IMR-90 (cell line): ENCODE data around the gene SRPX2. TPM values are rescaled to one million over a fixed set of nuclear protein-coding genes. Genes with fewer than 3 reads are reported as not detected.

Experiments used
- ATAC-seq: fragments of 200-7000 bp; cut with Tn5 transposase; 2 replicates; pipeline ENCODE4 v1.9.1; 2020; ENCODE audit warnings: low read depth, mild to moderate bottlenecking, moderate library complexity
- BruUV-seq: library from RNA; stranded (reverse); fragments of 400-500 nt; replicated peaks from 2 replicates; lab custom pipeline; 2021; lab: Mats Ljungman, UMichigan
- CTCF ChIA-PET: fragments of 300-600 bp; formaldehyde crosslinking; extraction: SDS; loops from one replicate; lab custom pipeline; 2021; ENCODE audit warnings: antibody characterized with exemption; lab: Yijun Ruan, JAX
- POLR2A ChIA-PET: fragments of 300-600 bp; sonication (Branson Sonifier 250); formaldehyde crosslinking; loops from one replicate; lab custom pipeline; 2022; ENCODE audit warnings: antibody characterized with exemption; ENCODE audit not compliant: unreplicated experiment; lab: Charles Lee
- DNase-seq: peaks from one replicate; pipeline ENCODE4 v3.0.0; 2013
- H2AFZ ChIP-seq: replicated peaks from 2 replicates; pipeline ENCODE3; 2013; ENCODE audit warnings: low read length, mild to moderate bottlenecking; ENCODE audit not compliant: poor library complexity
- H2AK5ac ChIP-seq: 2 replicates; pipeline ENCODE4 v1.6.1; 2013; ENCODE audit warnings: low read depth, low read length, inconsistent platforms
- H2AK9ac ChIP-seq: replicated peaks from 2 replicates; pipeline ENCODE3; 2013; ENCODE audit warnings: mild to moderate bottlenecking, low read depth, low read length, moderate library complexity; ENCODE audit not compliant: poor library complexity
- H2BK120ac ChIP-seq: 2 replicates; pipeline ENCODE4 v1.6.1; 2013; ENCODE audit warnings: low read depth, low read length, inconsistent platforms
- H2BK15ac ChIP-seq: 3 replicates; pipeline ENCODE4 v1.6.1; 2013; ENCODE audit warnings: low read depth, low read length, inconsistent platforms
- H2BK20ac ChIP-seq: 2 replicates; pipeline ENCODE4 v1.6.1; 2013; ENCODE audit warnings: low read depth, mild to moderate bottlenecking, inconsistent platforms, low read length, moderate library complexity
- H2BK5ac ChIP-seq: 2 replicates; pipeline ENCODE4 v1.6.1; 2013; ENCODE audit warnings: mild to moderate bottlenecking, low read depth, low read length, inconsistent platforms; ENCODE audit not compliant: poor library complexity, severe bottlenecking
- H3K14ac ChIP-seq: replicated peaks from 2 replicates; pipeline ENCODE4 v1.6.1; 2013; ENCODE audit warnings: low read depth, low read length, inconsistent platforms
- H3K18ac ChIP-seq: 2 replicates; pipeline ENCODE4 v1.6.1; 2013; ENCODE audit warnings: low read depth, low read length, control low read depth
- H3K23ac ChIP-seq: 2 replicates; pipeline ENCODE4 v1.6.1; 2013; ENCODE audit warnings: low read depth, low read length, inconsistent platforms
- H3K27ac ChIP-seq: 2 replicates; pipeline ENCODE4 v1.5.1; 2013; ENCODE audit warnings: mild to moderate bottlenecking, control low read depth, low read length; ENCODE audit not compliant: insufficient read depth
- H3K27me3 ChIP-seq: 2 replicates; pipeline ENCODE4 v1.6.1; 2013; ENCODE audit warnings: low read length; ENCODE audit not compliant: control insufficient read depth, insufficient read depth
- H3K36me3 ChIP-seq: 2 replicates; pipeline ENCODE4 v1.6.1; 2013; ENCODE audit warnings: low read length, mixed read lengths; ENCODE audit not compliant: control insufficient read depth, insufficient read depth
- H3K4ac ChIP-seq: 2 replicates; pipeline ENCODE4 v1.6.1; 2013; ENCODE audit warnings: low read depth, low read length, inconsistent platforms
- H3K4me1 ChIP-seq: 2 replicates; pipeline ENCODE4 v1.6.1; 2013; ENCODE audit warnings: low read length, mixed read lengths; ENCODE audit not compliant: control insufficient read depth, insufficient read depth
- H3K4me2 ChIP-seq: 2 replicates; pipeline ENCODE4 v1.6.1; 2013; ENCODE audit warnings: low read depth, mild to moderate bottlenecking, control low read depth, low read length, moderate library complexity
- H3K4me3 ChIP-seq: 2 replicates; pipeline ENCODE4 v1.5.1; 2013; ENCODE audit warnings: low read depth, mild to moderate bottlenecking, control low read depth, low read length, moderate library complexity; ENCODE audit not compliant: insufficient read depth
- H3K56ac ChIP-seq: 2 replicates; pipeline ENCODE4 v1.6.1; 2013; ENCODE audit warnings: low read length, inconsistent platforms; ENCODE audit not compliant: insufficient read depth; ENCODE audit errors: extremely low read depth
- H3K79me1 ChIP-seq, 2 experiments: 2 replicates each; pipeline ENCODE4 v1.6.1; 2013; ENCODE audit warnings: low read length in 2 of 2, inconsistent platforms in 1 of 2, low read depth in 1 of 2
- H3K9ac ChIP-seq: 2 replicates; pipeline ENCODE4 v1.6.1; 2013; ENCODE audit warnings: low read depth, low read length, control low read depth
- H3K9me1 ChIP-seq: 2 replicates; pipeline ENCODE4 v1.6.1; 2013; ENCODE audit warnings: low read length, inconsistent platforms; ENCODE audit not compliant: insufficient read depth
- H3K9me3 ChIP-seq: 2 replicates; pipeline ENCODE4 v1.6.1; 2013; ENCODE audit warnings: low read length; ENCODE audit not compliant: control insufficient read depth, insufficient read depth
- H4K20me1 ChIP-seq: 2 replicates; pipeline ENCODE4 v1.6.1; 2013; ENCODE audit warnings: low read length, inconsistent platforms; ENCODE audit not compliant: insufficient read depth
- H4K5ac ChIP-seq: 2 replicates; pipeline ENCODE4 v1.6.1; 2013; ENCODE audit warnings: mild to moderate bottlenecking, low read depth, low read length, control low read depth
- H4K8ac ChIP-seq, 2 experiments: 2 replicates each; pipeline ENCODE4 v1.6.1; 2013; ENCODE audit warnings: low read depth in 2 of 2, low read length in 2 of 2, control low read depth in 1 of 2, inconsistent platforms in 1 of 2
- H4K91ac ChIP-seq: 2 replicates; pipeline ENCODE4 v1.6.1; 2013; ENCODE audit warnings: low read depth, low read length, inconsistent platforms; ENCODE audit not compliant: insufficient read depth
- BHLHE40 ChIP-seq: fragments of 150-350 bp; IDR thresholded peaks from 2 replicates; pipeline ENCODE4 v1.6.1; 2016; ENCODE audit warnings: mild to moderate bottlenecking, low read depth, low read length
- CEBPB ChIP-seq: IDR thresholded peaks from 2 replicates; pipeline ENCODE4 v1.6.1; 2012; ENCODE audit warnings: low read depth, low read length, improper control_type of control experiment
- CTCF ChIP-seq: conservative IDR thresholded peaks from 2 replicates; pipeline ENCODE4 v1.5.1; 2012; ENCODE audit warnings: mild to moderate bottlenecking, low read depth, low read length, improper control_type of control experiment
- FOS ChIP-seq: fragments of 150-350 bp; IDR thresholded peaks from 2 replicates; pipeline ENCODE4 v1.6.1; 2016; ENCODE audit warnings: low read depth, low read length
- MAFK ChIP-seq: IDR thresholded peaks from 2 replicates; pipeline ENCODE4 v1.6.1; 2012; ENCODE audit warnings: low read depth, low read length, improper control_type of control experiment
- MAZ ChIP-seq: IDR thresholded peaks from 2 replicates; pipeline ENCODE4 v1.6.1; 2012; ENCODE audit warnings: low read depth, mild to moderate bottlenecking, low read length, improper control_type of control experiment, moderate library complexity, borderline replicate concordance
- MXI1 ChIP-seq: IDR thresholded peaks from 2 replicates; pipeline ENCODE4 v1.6.1; 2012; ENCODE audit warnings: low read depth, mild to moderate bottlenecking, low read length, moderate library complexity, borderline replicate concordance
- NFE2L2 ChIP-seq: fragments of 150-350 bp; IDR thresholded peaks from 2 replicates; pipeline ENCODE4 v1.6.1; 2016; ENCODE audit warnings: low read depth, mild to moderate bottlenecking, low read length
- POLR2A ChIP-seq: IDR thresholded peaks from 2 replicates; pipeline ENCODE4 v1.6.1; 2012; ENCODE audit warnings: mild to moderate bottlenecking, low read depth, low read length
- RCOR1 ChIP-seq: IDR thresholded peaks from 2 replicates; pipeline ENCODE4 v1.6.1; 2012; ENCODE audit warnings: mild to moderate bottlenecking, low read length, improper control_type of control experiment; ENCODE audit not compliant: insufficient replicate concordance
- RFX5 ChIP-seq: IDR thresholded peaks from 2 replicates; pipeline ENCODE4 v1.8.0; 2012; ENCODE audit warnings: low read depth, mild to moderate bottlenecking, low read length, moderate library complexity
- SMC3 ChIP-seq: fragments of 150-350 bp; IDR thresholded peaks from 2 replicates; pipeline ENCODE4 v1.6.1; 2016; ENCODE audit warnings: low read depth, mild to moderate bottlenecking, antibody characterized with exemption, low read length, moderate library complexity
- WGBS, 2 experiments: methylation state at CpG; one replicate each; pipeline versions ENCODE4 v1.1.5 to v1.1.7; 2013; ENCODE audit warnings: missing lambda C conversion rate in 2 of 2; ENCODE audit not compliant: insufficient read length in 1 of 2; ENCODE audit errors: extremely low coverage in 2 of 2; 5-methylcytosine and 5-hydroxymethylcytosine counted together
- dilution Hi-C: fragments of 300-500 bp; cut with HindIII; formaldehyde crosslinking; loops from one replicate; pipeline ENCODE4 v1.14.3; 2018; ENCODE audit warnings: low sequenced_read_pairs; ENCODE audit not compliant: unreplicated experiment
- in situ Hi-C: fragments of 300-500 bp; cut with MboI; formaldehyde crosslinking; loops from 3 replicates; pipeline ENCODE4 v1.14.3; 2019; ENCODE audit warnings: low sequenced_read_pairs, inconsistent platforms, mixed read lengths
- intact Hi-C: fragments of 100-400 bp; cut with micrococcal nuclease; formaldehyde crosslinking; loops from 2 replicates; pipeline ENCODE4 v1.10.0; 2022
- polyA plus RNA-seq, 3 experiments: library from polyadenylated mRNA; depleted of rRNA; stranded (reverse); fragments of >200 nt; gene quantifications; 2 replicates each; pipeline ENCODE4 v1.2.3, GENCODE V29; 2012; ENCODE audit warnings: low replicate concordance in 1 of 3
- total RNA-seq: library from RNA; depleted of rRNA; stranded (reverse); fragments of >200 nt; gene quantifications from 2 replicates; pipeline ENCODE4 v1.2.3, GENCODE V29; 2012
- TF ChIP-seq, protein P1 (sequence below): fragments of 150-350 bp; IDR thresholded peaks from 2 replicates; pipeline ENCODE4 v1.6.1; 2017; ENCODE audit warnings: mild to moderate bottlenecking, antibody characterized with exemption, low read length, low read depth

Gene SRPX2
- total and polyA plus RNA-seq, 2 of the 4 experiments (the other 2 are of a cell fraction): 20.6 to 43.1 TPM

DNA sequence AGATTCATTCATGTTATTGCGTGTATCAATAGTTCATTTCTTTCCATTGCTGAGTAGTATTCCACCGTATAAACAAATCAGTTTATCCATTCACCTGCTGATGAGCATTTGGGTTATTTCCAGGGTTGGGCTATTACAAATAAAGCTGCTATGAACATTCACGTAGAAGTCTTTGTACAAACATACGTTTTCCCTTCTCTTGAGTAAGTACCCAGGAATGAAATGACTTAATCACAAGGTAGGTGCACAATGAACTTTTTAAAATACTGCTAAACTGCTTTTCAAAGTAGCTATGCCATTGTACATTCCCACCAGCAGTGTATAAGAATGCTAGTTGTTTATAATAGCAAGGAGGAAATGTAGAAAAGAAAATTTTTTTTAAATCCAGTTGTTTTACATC is 52.0 kb downstream of the SRPX2 start:
- no peak overlapping the region for H2AK9ac ChIP-seq
- no peak overlapping the region for H3K4me2 ChIP-seq
- no peak overlapping the region for H2AFZ ChIP-seq
- no peaks in the 10 kb centered on the region; the same call in 1 of the 2 replicates for H3K9me1 ChIP-seq
- in situ Hi-C loops (no loop called here), dilution Hi-C loops (no loop called here), intact Hi-C loops (no loop called here)
- H4K20me1 ChIP-seq: no peaks in the 10 kb centered on the region
- no peaks in the 10 kb centered on the region for H3K9me3 ChIP-seq
- H2BK20ac ChIP-seq: no peak overlapping the region
- no CpG with 5 or more reads among the region's 4 CpGs for WGBS, 2 experiments
- no peak overlapping the region for H3K4ac ChIP-seq
- no peak overlapping the region for H2BK120ac ChIP-seq
- ChIA-PET POLR2A (no interaction called here), CTCF (no interaction called here)
- TF ChIP-seq CTCF: no peak
- no peak for TF ChIP-seq MAFK
- TF ChIP-seq MXI1: no peak
- TF ChIP-seq BHLHE40: no peak
- no peak for TF ChIP-seq RFX5
- TF ChIP-seq NFE2L2: no peak
- no peak for TF ChIP-seq SMC3
- TF ChIP-seq FOS: no peak
- no peak for TF ChIP-seq MAZ
- TF ChIP-seq, protein P1, sequence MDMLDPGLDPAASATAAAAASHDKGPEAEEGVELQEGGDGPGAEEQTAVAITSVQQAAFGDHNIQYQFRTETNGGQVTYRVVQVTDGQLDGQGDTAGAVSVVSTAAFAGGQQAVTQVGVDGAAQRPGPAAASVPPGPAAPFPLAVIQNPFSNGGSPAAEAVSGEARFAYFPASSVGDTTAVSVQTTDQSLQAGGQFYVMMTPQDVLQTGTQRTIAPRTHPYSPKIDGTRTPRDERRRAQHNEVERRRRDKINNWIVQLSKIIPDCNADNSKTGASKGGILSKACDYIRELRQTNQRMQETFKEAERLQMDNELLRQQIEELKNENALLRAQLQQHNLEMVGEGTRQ: no peak
- TF ChIP-seq POLR2A: no peak
- no peak for TF ChIP-seq CEBPB
- no peak for TF ChIP-seq RCOR1
- H3K36me3 ChIP-seq: no peaks in the 10 kb centered on the region
- peaks cover 2% of the 10 kb centered on the region for H3K27me3 ChIP-seq
- H2BK15ac ChIP-seq: no peak overlapping the region
- ATAC-seq (no peak), DNase-seq (peak; percentile 43)
- no peak overlapping the region for H3K27ac ChIP-seq
- no peak overlapping the region for H2BK5ac ChIP-seq
- no TSS peak for BruUV-seq
- H4K91ac ChIP-seq: no peak overlapping the region
- H3K79me1 ChIP-seq: no peaks in the 10 kb centered on the region
- no peak overlapping the region for H3K4me3 ChIP-seq
- H3K18ac ChIP-seq: no peak overlapping the region
- no peak overlapping the region for H2AK5ac ChIP-seq
- H3K23ac ChIP-seq: no peak overlapping the region
- H3K14ac ChIP-seq: no peak overlapping the region
- H4K5ac ChIP-seq: no peak overlapping the region
- H3K56ac ChIP-seq: no peak overlapping the region
- no peak overlapping the region for H4K8ac ChIP-seq
- no peak overlapping the region for H3K9ac ChIP-seq
- H3K4me1 ChIP-seq: no peaks in the 10 kb centered on the region
